GM21423 (cell line): ENCODE results near the gene ST6GALNAC1.

Source experiments
- ATAC-seq: cut with Tn5 transposase; IDR thresholded peaks from one replicate; pipeline ENCODE4 v1.9.1; 2021; ENCODE audit warnings: mild to moderate bottlenecking, moderate library complexity; ENCODE audit not compliant: unreplicated experiment

ST6GALNAC1 gene

DNA sequence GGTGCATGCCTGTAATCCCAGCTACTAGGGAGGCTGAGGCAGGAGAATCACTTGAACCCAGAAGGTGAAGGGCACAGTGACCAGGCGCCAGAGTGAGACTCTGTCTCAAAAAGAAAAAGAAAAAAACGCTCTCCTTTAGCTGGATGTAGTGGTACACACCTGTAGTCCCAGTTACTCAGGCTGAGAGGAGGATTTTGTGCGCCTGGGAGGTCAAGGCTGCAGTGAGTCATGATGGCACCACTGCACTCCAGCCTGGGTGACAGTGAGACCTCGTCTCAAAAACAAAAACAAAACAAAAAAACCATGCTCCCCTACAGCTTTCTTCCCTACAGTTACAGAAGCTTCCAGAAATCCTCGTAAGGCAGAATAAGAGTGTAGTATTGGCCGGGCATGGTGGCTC lies 33.1 kb upstream of the ST6GALNAC1 start:
- ATAC-seq = no peak

DNA sequence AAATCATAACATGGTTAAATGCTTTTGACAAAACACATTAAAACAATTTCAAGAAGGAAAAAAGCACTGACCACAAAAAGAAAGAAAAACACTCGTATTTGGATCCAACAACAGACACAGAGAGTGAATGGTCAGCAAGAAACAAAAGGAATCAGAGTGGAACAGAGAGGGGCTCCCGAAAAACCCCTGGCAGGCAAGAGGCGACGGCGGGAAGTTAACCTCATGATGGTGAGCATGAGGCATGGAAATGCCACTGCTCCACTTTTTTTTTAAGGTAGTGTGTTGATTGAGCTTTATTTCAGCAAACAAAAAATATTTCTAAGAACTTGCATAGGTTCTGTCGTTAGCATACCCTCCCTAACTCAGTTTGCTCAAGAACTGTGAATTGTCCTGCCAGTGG lies 32.1 kb upstream of the ST6GALNAC1 start:
- ATAC-seq = no peak

DNA sequence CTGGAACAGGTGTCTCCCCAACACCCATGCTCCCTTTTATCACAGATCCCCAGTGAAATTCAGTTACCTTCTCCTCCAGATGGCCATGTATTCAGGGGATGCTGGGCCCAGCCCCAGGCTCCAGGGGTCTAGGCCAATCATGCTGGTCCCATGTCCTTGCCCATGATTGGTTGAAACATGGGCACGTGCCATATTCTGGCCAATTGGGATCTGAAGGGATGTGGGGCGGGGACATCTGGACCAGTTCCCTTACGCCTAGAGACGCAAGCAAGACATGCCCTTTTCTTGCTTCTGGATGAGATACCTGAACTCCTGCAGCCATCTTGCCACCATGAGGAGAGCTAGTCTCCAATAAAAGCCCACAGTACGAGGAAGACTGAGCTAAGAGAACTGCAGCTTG lies 31.0 kb upstream of the ST6GALNAC1 start:
- ATAC-seq = no peak

DNA sequence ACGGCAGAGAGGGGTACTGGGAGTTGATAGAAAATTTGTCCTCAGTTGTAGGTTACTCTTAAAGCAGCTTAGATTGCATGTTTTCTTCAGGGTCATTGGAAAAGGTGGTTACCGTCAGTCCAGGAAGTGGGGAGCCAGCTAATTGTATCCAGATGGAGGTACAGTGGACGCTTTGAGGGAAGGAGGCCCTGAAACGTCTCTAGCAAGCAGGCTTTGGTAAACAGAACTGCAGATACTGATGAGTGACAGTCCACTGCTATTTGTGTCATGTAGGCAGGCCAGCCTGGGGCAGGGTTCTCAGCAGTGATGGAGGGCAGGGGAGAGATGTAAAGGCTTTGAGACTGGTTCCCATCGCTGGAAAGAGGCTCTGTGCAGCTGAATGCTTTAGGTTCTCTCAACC lies 30.2 kb upstream of the ST6GALNAC1 start:
- no peak for ATAC-seq

DNA sequence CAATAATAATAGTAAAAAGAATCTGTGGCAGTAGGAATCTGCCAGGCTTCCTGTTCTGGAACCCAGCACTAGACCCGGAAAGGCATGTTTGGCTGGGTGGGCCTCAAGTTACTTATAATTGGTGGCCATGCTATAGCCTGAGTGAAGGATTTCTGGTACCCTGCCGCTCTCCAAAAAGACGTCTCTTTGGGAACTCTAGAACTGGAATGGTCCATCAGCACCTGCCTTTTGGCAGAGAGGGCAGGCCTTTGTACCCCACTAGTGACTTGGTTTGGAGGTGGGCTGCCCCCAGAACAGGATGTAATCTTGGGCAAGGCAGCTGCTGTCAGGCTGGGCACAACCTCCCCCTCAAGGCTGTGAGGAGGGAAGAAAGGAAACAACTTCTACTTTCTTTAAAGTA lies 29.3 kb upstream of the ST6GALNAC1 start:
- ATAC-seq = no peak

DNA sequence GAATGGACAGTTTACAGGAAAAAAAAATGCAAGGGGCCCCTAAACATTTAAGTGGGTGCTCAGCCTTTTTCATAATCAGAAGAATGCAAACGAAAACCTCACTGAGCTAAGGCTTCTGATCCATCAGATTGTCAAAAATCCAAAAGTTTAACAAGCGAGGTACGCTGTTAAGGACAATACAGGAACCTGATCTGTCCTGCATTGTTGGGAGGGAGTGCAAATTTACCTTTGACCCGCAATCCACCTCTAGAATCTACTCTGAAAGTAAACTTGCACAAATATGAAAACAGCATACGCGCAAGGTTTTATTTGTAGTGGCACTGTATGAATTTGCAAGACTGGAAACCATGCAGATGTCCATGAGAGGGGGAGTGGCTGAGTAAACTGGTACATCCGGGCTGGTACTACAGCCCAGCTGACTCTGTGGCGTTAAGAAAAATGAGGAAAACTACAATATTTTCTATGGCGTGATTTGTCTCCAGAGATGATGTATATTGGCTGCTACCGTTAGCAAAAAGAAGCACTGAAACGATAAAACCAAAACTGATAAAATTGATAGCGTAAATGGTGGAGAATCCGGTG lies 28.8 kb upstream of the ST6GALNAC1 start:
- no peak for ATAC-seq

DNA sequence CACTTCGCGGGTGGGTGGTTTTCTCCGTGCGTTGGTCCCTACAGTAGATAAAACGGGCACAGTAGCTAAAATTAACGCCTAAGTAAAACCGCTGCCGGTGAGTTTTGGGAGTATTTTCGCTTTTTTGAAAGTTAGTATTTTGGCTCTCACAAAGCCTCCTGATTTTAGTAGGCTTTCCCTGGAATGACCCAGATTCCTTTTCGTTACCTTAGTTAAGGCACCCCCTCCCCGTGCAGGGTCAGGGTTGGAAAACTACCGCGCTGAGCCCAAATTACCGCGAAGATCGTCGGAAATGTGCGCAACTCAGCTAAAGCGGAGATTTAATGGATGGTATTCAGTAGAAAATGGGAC lies 28.3 kb upstream of the ST6GALNAC1 start:
- ATAC-seq = peak; percentile 15

DNA sequence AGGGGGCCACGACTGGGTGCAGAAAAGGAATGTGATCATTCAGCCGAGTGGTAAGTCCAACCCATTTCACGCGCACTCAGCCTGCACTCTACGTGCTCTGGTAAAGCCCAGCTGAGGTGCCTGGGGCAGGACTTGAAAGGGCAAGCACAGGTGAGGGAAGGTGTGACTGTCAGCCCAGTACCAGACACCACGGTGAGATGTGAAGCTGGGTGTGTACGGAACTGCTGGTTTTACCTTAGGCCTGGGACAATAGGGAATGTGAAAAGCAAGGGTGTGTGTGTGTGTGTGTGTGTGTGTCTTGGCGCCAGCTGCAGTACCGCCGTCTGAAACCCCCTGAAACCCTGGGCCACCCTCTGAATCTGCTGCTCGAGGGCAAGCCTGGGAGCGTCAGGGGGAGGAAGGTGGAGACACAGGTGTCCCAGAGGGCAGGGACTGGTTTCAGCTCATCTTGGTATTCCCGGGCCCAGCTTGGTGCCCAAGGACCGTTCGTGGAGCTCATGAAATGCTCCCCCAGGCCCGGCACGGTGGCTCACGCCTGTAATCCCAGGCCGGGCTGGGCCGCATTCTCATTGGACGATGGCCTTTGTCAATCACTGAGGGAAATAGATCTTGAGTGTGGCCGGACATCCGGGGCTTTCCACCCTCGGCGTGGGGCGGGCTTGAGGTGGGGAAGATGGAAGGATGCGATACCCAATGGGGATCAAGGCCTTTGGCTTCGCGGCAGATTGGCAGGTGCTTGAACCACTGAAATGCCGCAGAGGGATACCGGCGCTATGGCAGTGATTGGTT lies 27.8 kb upstream of the ST6GALNAC1 start:
- ATAC-seq = peak; percentile 96

DNA sequence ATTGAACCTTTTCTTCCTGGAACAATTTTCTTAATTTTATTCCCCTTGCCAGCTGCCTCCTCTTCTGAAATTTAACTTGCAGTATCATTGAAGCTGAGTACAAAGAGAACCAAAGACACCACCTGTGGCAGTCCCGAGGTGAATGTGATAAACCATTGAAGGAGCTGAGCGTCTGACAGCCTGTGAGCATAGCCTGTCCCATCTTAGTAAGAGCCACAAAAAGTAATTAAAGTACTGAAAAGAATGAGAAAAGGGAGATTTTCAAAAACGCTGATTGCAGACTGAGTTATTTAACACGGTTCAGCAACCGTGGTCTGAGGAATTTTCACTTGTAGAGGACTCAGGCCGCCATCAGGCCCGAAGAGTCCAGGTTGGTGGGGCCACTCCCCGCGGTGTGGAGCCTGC lies 27.2 kb upstream of the ST6GALNAC1 start:
- no peak for ATAC-seq

DNA sequence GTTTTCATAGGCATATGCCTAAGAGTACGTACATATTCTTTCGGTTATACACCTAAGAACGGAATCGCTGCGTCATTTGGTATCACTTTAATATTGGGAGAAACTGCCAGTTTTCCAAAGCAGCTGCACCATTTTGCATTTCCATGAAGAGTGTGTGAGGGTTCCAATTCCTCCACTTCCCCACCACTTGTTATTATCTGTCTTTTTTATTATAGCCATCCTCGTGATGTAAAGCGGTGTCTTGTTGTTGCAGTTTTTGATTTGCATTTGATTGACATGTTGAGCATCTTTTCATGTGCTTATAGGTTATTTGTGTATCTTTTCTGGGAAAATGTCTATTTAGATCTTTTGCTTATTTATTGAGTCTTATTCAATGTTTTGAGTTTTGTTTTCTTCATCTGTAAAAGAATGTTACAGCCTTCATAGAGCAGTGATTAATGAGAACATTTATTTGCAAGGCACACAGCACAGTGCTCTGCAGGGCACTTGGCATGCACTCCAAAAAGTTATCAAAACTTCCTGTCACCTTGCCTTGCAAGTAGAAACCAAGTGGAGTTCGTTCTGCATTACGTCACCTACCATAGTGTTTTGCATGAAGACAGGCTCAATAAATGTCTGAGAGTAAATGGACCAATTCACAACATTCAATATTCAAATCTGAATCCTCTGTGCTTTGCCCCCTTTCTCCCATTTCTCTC lies 26.6 kb upstream of the ST6GALNAC1 start:
- ATAC-seq = no peak

DNA sequence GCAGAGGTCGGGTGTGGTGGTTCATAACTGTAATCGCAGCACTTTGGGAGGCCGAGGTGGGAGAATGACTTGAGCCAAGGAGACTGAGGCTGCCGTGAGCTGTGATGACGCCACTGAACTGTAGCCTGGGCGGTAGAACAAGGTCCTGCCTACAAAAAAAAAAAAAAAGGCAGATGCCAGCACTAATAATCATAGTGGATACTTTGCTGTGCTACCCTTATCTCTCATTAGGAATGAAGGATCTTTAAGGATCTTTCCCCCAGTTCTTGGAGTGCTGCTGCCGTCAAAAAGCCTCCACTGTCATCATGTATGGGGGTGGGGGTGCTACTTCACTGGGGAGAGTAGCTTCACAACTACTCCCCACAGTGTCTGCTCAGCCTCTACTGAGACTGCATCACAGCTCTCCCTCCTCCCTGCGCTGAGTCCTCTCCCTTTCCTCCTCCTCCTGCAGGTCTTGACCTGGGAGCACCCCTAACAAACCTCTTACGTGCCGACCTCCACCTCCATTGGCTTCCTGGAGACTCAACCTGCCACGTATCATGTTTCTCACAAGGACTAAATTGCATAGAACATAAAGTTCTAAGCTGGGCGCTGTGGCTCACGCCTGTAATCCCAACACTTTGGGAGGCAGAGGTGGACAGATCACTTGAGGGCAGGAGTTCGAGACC lies 24.4 kb upstream of the ST6GALNAC1 start:
- no peak for ATAC-seq

DNA sequence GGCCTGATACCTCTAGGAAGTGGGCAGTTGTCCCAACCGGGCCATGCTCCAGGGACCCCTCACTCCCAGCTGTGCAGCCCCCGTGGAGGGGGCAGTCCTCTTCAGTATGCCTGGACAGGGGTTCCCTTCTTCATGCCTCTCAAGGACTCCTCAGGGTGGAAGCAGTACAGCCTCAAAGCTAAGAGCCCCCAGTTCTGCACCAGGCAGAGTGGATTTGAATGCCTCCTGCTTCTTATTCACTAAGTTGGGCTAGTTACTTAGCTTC lies 23.9 kb upstream of the ST6GALNAC1 start:
- ATAC-seq = no peak

DNA sequence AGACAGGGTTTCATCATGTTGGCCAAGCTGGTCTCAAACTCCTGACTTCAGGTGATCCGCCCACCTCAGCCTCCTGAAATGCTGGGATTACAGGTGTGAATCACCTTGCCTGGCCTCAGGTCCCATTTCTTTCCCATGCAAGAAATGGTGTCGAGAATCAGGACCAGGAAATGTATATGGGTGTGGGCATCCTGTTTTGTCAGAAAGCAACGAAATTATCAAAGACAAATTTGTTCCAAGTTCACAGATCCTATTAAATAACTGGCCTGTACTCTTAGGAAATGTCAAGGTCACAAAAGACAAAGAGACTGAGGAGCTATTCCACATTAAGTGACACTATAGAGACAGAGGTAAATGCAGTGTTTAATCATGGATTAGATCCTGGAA lies 17.1 kb upstream of the ST6GALNAC1 start:
- no peak for ATAC-seq

DNA sequence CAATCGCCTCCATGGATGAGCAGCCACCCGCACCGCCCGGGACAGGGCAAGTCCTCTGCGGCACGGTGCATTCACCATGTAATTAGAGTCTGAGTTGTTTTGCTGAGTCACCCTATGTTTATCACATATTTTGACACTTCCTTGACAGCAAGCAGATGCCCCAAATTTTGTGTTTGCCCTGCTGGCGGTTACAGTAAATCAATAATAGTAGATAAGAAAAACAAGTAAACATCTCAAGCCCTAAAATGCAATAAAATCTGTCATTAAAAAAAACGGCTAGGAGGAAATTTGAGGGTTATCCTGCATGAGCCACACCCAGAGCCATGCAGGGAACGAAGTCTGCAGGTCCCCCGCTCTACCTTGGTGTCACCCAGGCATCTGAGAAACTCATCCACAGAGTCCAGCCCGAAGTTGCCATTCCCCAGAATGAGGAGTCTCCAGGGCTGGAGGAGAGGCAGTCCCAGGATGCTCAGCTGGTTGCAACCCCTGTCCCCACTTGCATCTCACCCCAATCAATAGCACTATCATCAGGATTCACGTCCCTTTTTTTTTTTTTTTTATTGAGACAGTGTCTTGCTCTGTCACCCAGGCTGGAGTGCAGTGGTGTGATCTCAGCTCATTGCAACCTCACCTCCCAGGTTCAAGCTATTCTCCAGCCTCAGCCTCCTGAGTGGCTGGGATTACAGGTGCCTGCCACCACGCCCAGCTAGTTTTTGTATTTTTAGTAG lies 16.5 kb upstream of the ST6GALNAC1 start:
- no peak for ATAC-seq

DNA sequence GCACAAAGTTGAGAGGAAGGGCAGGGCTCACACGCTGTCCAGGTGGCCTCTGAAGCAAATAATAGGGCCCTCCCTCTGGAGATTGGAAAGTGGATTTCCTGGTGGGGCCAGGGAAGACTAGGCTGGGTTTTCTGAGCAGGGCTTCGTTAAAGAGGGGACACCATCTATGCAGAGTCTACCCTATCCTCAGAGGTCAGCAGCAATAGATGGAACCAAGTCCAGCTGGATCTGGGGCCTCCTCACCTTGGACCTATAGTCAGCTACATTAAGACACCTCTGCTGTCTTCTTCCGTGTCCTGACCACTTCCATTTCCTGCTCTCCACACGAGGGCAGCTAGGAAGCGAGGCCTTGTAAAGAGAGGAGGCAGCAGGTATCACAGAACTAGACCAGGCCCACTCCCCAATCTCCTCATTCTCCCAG lies 14.7 kb upstream of the ST6GALNAC1 start:
- no peak for ATAC-seq

DNA sequence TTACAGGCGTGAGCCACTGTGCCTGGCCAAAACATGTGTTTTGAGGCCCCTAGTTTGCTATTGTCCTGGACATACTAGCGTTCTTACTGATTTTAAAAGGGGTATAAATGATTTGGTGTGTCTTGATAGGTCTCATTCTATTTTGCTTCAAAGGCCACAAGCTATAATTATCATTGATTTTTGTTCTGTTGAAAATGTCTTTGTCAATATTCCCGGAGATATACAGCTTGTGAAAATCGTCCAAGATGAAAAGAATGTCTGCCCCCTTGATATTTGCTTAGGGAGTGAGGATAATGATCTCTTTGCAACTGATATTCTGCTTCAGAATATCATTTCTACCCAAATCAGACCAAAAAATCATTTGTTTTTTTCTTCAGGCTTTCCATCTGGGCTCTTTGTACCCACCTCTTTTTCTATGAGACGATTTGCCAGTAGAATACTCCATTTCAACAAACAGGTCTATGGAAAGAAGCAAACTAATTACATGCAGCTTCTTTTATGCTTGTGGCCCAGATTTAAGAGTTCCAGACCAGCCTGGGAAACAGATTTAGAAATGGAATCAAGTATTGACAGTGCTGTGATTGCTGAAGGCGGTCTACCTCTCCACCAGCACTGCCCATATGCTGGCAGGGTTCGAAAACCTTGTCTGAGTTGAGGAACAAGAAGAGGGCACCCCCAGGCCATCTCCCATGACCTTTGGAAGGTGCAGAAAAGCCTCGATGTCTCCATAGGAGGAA lies 14.1 kb upstream of the ST6GALNAC1 start:
- ATAC-seq = no peak

DNA sequence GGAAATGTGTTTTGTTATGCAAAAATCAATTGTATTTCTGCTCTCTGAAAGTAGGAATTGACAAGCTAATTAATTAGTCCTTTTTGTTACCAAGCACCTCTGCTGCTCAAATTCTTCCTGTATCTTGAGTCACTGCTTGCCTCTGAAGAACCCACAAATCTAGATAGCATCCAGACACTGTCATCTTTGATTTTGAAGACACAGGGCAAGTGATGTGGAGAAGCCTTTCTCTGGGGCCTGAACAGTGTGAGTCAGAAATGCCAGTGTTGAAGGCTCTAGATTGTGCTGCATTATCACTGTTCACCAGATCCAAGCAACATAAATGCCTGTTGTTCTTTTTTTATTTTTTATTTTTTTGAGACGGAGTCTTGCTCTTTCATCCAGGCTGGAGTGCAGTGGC lies 10.9 kb upstream of the ST6GALNAC1 start:
- ATAC-seq = no peak

DNA sequence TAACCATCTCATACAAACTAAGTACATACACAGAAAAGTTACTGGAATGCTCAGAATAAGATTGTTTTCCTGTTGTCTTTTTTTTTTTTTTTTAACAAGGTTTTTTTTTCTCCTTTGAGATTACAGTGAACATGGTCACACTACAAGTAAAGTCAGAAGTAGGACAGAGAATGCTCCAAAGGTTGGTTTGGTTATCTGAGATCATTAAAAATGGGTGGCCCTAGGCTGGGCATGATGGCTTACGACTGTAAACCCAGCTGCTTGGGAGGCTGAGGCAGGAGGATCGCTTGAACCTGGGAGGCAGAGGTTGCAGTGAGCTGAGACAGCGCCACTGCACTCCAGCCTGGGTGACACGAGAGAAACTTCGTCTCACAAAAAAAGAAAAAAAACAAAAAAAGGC lies 6.9 kb upstream of the ST6GALNAC1 start:
- no peak for ATAC-seq

DNA sequence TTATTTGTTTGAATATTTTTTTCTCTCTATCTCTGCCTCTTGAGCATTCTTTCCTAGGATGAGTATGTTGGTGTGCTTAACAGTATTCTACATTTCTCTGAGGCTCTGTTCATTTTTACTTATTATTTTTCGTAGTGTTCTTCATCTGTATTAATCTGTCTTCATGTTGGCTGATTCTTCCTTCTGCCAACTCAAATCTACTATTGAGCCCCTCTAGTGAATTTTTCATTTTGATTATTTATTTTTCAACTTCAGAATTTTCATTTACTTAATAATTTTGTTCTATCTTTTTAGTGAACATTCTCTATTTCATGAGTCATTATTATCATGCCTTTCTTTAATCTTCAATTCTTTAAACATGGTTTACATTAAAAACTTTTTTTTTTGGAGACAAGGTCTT lies 3.2 kb upstream of the ST6GALNAC1 start:
- ATAC-seq = no peak

DNA sequence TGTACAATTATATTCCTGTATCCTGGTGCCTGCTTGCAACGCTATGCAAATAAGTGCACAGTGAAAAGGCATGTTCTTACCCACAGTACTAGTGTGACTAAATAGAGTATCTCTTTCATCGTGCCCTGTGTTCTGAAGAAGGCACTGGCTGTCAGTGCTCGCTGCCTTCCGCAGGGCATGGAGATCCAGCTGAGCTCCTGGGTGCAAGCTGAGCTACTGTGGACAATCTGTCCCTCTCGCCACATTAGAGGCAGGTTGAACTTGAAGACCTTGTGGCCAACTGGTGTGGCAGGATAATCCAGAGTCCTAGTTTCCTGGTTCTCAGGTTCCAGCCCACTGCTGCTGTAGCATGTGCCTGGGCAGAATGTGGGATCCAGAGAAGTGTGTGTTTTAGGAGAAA lies 1.9 kb upstream of the ST6GALNAC1 start:
- no peak for ATAC-seq

DNA sequence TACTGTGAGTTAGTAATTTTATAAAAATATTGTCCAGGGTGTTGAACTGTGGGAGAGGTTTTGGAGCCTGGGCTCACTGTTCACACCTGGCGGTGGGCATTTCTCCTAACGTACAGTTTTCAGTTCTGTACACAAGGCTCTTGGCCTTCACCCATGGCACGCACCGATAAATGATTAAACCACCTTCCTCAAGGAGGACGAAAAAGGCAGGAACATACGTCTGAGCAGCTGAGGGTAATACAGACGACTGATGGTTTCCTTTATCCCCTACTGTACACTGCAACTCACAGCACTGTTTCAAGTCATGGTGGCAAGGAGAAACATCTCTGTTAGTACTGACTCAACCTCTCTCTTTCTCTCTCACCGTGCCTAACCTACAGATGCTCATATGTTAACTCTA lies 1.4 kb upstream of the ST6GALNAC1 start:
- ATAC-seq = no peak
